CD4-positive, alpha-beta T cell treated with Interleukin-10 for 1 hour (primary cell): Measurements from ENCODE around the gene ADAMTS6.
"Not testable (repeated sequence)": the region's sequence is repeated elsewhere in the genome, so short reads cannot be mapped to it uniquely, and the experiment has no call there.

Experiments
- DNase-seq: peaks from one replicate; pipeline ENCODE4 v3.0.0-alpha.2; 2020

Gene ADAMTS6

GRCh38 chr5:65194871-65195270 is 286.8 kb downstream of the ADAMTS6 start:
- no peak for DNase-seq

GRCh38 chr5:65192331-65192730 is 289.4 kb downstream of the ADAMTS6 start:
- DNase-seq = no peak

- no peak for DNase-seq
Measured at GRCh38 chr5:65191554-65192135, 290.1 kb downstream of the ADAMTS6 start.

DNA sequence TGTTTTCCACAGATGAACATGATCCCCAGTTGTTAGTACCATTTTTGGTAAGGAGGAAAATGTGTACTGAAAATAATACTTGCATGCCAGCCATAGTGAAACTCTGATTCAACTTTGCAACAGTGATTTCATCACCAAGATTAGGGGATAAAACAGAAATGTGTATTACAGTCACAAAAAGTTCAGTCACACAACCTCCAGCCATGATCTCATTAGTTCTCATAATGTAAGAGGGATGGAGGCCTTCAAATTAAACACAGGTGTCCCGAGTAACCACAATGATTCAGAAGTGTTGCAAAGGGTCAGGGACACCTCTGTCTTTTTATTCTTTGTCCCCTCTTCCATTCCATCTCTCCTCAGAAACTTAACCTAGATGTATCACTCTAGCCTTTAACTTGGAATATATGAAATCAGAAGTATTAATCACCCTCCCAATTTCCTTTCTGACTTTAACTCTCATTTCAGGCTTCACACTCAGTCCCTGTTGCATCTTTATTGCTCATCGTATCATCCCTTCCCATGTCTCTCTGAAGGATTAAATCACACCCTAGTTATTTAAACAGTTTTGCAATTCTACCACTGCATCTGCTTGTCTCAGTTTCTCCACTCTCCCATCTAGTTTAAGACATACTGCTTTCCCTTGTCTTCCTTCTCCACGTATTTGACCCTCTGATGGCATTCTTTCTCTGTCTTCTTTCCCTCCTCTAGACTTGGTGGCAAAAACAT is 291.2 kb downstream of the ADAMTS6 start:
- no peak for DNase-seq

DNA sequence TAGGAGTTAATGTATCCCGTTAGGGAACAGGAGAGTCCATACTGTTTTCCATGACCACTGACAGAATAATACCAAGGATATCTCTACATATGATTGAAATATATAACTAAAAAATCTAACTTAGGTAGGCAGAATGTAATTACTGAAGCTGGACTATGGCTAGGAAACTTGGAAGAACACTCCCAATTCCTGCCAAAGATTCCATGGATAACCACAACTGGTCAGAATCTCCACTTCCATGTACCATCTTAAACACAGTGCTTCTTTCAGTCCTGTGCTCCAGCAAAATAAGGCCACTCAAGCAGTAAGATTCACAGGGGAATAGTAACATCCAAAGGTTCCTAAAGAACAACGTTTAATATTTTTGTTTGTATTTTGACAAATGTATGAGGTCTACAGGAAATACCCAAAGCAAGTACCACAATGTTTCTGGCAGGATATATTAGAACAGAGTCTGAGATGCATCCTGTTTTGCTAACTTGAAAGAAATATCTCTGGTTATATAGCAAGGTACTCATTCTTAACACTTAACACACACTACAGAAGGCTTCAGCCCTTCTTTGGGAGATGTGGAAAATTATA is 295.0 kb downstream of the ADAMTS6 start:
- no peak for DNase-seq

DNA sequence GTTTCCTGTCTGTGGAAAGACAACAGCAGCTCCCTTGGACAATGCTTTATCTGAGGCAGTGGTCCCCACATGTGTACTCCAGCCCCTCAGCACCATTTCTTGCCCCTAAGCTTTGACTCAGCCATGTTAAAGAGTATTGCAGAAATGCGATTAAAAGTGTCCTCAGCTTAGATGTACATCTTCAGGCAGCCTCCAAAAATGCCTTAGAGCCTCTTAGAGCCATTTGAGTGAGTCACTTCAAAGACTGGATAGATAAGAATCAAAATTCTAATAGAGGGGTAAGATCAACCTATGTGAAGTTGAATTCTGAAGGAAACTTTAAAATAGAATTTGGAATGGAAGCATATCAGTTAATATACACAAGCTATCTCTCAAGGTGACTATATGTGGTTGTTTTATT is 296.3 kb downstream of the ADAMTS6 start:
- DNase-seq = no peak

DNA sequence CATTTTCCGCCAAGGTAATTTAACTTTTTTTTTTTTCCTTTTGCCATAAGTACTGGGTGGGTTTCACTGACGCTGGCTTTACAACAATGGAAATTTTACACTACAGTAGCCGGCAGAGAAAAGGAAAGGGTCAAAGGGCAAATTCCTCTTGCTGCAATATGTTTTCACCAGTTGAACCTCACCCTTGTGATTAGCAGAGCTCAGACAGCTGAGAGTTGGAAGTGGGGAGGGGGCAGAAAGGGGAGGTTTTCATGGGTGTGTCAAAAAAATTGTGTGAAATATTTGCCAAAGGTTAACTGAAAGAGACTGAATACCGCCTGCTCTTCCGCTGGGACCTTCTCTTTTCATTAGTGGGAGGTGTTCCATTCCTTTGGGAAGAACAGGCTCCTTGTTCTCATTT is 296.9 kb downstream of the ADAMTS6 start:
- DNase-seq = no peak

DNA sequence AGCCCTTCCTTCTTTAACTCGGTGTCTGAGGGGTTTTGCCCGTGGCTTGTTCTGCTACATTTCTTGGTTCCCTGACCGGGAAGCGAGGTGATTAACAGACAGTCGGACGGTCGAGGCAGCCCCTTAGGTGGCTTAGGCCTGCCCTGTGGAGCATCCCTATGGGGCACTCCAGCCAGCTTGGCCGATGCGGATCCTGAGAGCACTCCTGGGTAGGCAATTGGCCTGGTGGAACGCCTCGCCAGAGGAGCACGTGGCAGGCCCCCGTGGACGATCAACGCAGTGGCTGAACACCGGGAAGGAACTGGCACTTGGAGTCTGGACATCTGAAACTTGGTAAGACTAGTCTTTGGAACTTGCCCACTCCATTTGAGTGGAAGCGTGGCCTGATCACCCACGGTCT is 307.5 kb downstream of the ADAMTS6 start:
- DNase-seq = not testable (repeated sequence)

DNA sequence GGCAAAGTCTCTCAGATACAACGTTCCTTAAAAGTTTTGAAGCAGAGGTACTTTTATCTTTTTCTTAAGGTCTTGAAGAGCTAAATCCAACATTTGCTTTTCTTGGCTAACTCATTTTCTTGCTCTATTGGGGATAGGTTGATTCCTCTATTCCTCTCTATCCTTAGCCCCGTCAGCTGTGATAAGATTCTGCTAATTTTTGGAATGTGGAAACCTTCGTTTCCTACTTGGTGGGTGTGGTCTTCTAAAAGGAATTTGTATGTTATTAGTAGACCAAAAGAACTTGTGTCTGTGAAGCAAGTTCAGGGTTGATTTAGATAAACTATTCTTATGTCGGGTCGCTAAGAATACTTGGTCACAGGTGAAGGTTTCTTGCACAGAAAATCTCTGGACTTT is 308.6 kb downstream of the ADAMTS6 start:
- DNase-seq = no peak

DNA sequence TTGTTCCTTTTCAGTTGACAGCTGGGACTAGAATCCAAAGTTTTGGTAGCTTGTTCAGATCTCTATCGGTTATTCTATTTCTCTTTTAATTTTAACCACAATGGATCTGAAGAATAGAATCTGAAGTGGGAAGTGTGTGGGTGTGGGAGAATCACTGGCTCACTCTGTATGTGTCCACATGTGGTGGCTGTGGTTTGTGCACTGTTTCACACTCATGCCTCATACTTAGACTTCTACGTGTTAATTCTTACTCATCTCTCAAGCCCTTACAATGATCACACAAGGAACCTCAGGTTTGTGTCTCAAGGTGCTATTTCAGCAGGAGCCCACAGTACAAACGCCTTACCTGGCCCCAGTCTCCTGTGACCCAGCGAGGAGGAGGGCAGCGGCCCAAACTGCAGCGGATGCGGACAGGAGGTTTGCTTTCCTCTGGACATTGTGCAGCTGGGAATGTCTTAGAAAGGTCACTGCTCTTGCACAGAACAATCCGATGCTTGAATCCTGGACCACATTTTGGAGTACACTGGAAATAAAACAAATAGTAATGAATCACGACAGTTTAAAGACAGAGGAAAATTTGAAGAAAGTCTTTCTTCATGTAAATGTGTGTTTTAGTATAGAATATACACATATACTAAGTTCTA is 309.1 kb downstream of the ADAMTS6 start:
- DNase-seq = no peak

DNA sequence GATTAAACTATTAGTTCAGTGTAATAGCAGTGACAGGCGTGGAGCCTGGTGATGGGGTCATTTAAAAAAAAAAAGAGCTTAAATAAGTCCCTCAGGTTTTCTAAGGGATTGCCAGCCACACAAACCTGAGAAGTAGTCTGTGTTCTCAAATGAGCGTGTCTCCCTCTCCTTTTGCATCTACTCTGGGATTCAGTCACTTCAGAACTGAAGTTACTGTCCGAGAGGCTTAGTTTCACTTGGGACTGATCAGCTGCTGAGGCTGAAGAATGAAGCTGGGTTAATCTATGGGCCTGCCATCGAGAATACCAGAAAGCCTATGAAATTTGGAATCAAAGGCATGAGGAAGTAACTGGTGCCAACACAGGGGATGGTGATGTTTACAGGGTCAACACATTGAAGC is 310.1 kb downstream of the ADAMTS6 start:
- no peak for DNase-seq

GRCh38 chr5:65163698-65164097 is 318.0 kb downstream of the ADAMTS6 start:
- DNase-seq = no peak

DNA sequence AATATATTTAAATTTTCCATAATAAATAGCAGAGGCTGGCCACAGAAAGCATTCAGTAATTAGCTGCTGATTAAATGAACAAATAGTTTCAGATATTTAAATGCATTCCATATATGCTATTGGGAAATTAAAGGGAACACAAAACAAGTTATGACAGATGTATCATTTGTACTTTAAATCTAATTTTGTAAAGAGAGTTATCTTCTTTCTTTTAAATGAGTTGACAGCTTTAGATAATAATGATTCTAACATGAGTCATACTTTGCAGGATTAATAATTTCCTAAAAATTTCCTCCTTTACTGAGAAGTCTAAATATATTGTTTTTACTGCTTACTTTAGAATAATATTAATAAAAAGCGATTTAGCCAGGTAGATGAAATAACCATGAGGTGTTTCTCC is 320.1 kb downstream of the ADAMTS6 start:
- DNase-seq = no peak

- no peak for DNase-seq
Measured at GRCh38 chr5:65157906-65158603, 323.7 kb downstream of the ADAMTS6 start.

DNA sequence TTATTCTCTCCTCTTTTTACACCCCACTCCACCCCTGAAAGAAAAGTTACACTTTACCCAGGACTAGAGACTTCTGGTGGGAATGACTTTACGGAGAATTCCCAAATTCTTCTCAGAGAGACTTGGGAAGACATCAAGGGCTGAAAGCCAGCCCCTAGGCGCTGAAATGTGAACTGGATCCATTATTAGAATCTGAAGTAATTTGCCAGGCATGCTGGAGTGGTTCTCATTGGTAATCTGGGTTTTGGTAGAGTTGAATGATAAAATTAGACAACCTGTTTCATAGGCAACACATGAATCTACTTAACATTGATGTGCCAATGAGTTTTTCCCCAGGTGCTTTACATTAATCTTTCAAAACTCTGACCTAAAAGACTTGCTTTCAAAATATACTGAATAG is 324.8 kb downstream of the ADAMTS6 start:
- DNase-seq = no peak

GRCh38 chr5:65152131-65152530 is 329.6 kb downstream of the ADAMTS6 start:
- DNase-seq = no peak

GRCh38 chr5:65151614-65152013 is 330.1 kb downstream of the ADAMTS6 start:
- no peak for DNase-seq

DNA sequence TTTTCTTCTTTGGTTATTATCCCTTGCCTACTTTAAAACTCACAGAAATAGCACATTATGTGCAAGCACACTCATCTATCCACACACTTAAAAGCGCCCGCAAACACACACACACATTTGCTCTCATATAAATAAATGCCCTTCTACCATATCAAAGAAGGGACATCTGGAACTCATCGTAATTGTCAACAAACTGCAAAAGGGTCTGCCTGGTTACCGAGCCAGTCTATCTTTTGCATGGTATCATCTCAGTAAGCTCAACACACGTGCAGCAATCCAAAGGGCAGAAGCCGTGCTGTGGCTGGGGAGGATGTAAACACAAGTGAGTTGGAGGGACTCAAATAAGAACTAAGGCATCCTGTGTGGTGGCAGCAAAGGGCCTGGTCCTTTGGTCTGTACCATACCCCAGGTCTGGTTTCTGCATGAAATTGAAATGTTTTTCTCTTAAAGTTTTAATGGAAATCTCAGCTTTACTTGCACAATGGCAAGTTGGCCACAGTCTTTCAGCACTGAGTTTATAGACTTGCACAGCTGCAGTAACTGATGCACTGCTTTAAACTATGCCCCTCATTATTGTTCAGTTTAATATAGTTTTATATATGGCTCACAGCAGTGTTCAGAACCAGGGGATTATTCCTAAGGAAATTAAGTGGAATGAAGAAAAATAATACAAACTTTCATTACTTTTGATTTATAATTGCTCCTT is 331.0 kb downstream of the ADAMTS6 start:
- DNase-seq = no peak

GRCh38 chr5:65149827-65150226 is 331.9 kb downstream of the ADAMTS6 start:
- no peak for DNase-seq

DNA sequence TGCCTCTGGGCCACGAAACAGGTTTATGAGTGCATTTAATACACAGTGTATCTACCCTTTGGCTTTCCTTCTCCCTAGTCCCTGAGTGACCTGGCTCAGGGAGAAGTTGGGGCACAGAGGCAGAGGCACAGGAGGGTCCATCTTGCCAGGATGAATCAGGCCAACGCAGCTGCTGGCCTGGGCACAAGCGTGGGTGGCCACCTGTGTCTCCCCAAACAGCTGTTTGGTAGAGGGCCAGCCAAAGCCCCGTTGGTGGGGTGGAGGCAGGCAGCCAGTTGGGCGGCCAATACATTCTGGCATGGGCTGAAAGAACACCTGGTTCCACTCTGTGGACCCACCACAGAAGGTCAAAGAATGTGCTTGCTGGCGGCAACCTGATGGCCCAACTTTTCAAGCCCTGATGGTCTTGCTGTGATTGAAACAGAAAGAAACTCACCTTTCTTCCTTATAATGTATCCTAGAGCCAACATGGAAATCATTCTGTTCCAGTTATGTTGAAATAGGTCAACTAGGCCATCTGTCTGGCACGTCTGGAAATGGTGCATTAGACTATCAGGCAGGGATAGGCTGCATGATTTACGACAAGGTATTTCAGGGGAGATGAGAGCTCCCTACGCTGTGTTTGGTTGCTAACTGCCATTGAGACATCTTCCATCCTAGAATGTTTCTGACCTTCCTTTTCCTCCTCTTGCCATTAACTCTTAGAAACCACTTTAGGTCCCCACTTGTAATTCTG is 337.4 kb downstream of the ADAMTS6 start:
- DNase-seq = no peak

DNA sequence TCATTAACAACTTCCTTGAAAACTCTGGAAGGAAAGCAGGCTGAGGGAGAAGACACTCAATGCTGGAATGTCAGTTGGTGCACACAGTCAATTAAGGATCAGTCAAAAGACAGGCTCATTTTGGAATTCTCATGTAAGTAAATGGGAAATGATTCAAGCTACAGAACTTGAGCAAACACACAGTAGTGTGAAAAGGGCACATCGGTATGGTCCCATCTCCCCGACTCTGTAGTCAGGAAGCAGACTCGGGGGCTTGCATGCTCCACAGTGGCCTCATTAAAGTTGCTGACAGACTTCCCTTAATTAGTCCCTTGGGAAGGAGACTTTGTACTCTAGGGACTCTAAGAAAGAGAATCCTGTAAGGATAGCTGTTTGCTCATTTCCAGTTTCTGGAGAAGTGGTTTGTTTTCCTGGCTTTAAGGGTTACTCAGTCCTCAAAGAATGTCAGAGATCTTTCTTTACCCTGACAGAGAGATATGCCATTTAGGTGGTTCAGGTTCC is 339.2 kb downstream of the ADAMTS6 start:
- DNase-seq = no peak

- no peak for DNase-seq
Measured at GRCh38 chr5:65142016-65142415, 339.7 kb downstream of the ADAMTS6 start.
